ENCODE results near the gene PIP5KL1.
A peak's percentile ranks its signal among the peaks of the same experiment; 100 is the strongest.

Gene PIP5KL1

GRCh38 chr9:127949827-127950512, 19.4 kb upstream of the PIP5KL1 start:
- H3F3A ChIP-seq (ENCODE audit: insufficient read depth) = no peaks in the 10 kb centered on the region
- no peak overlapping the region for H2AFZ ChIP-seq (ENCODE audit: low read depth, low read length, severe bottlenecking)
- peaks cover 66% of the 10 kb centered on the region for H3K79me2 ChIP-seq (ENCODE audit: insufficient read depth, low read length)
- H3K9ac ChIP-seq (ENCODE audit: low read length) = no peak overlapping the region
- H3K36me3 ChIP-seq (ENCODE audit: low read length) = no peaks in the 10 kb centered on the region
- H3K27ac ChIP-seq (ENCODE audit: low read depth, low read length) = no peak overlapping the region
- H3K9me2 ChIP-seq (replicated peaks; ENCODE audit: insufficient read depth, low read length) = no peaks in the 10 kb centered on the region
- TF ChIP-seq CTCF (IDR thresholded peaks at IDR 0.05; ENCODE audit: insufficient read depth, low read length, poor library complexity, severe bottlenecking) (no peak), EZH2phosphoT487 (conservative IDR thresholded peaks at IDR 0.05; ENCODE audit: low read length) (no peak)
- peaks cover 4% of the 10 kb centered on the region; the same call in 1 of the 2 replicates for H4K20me1 ChIP-seq (ENCODE audit: low read depth, low read length)
- H3K4me3 ChIP-seq (ENCODE audit: insufficient read depth, low read length, poor library complexity, severe bottlenecking) = no peak overlapping the region
- H3K4me2 ChIP-seq (ENCODE audit: low read depth, low read length, poor library complexity, severe bottlenecking) = no peak overlapping the region
- H3K9me3 ChIP-seq (ENCODE audit: insufficient read depth, low read length) = no peaks in the 10 kb centered on the region
- H3K27me3 ChIP-seq (ENCODE audit: low read length) = no peaks in the 10 kb centered on the region

- H3K27me3 ChIP-seq (ENCODE audit: low read length) = no peaks in the 10 kb centered on the region
These were observed 17.5 kb upstream of the PIP5KL1 start for GRCh38 chr9:127947841-127948710.

GRCh38 chr9:127946728-127947127, 16.2 kb upstream of the PIP5KL1 start:
- H3K9me2 ChIP-seq (replicated peaks; ENCODE audit: insufficient read depth, low read length) = no peaks in the 10 kb centered on the region
- peaks cover 12% of the 10 kb centered on the region for H3K36me3 ChIP-seq (ENCODE audit: low read length)
- H3K4me3 ChIP-seq (ENCODE audit: insufficient read depth, low read length, poor library complexity, severe bottlenecking) = no peak overlapping the region
- no peaks in the 10 kb centered on the region for H3K27me3 ChIP-seq (ENCODE audit: low read length)
- H3K4me2 ChIP-seq (ENCODE audit: low read depth, low read length, poor library complexity, severe bottlenecking) = no peak overlapping the region
- no peaks in the 10 kb centered on the region; the same call in 1 of the 2 replicates for H4K20me1 ChIP-seq (ENCODE audit: low read depth, low read length)
- H3K79me2 ChIP-seq (ENCODE audit: insufficient read depth, low read length) = peaks cover 33% of the 10 kb centered on the region
- peaks cover 8% of the 10 kb centered on the region; the same call in 1 of the 2 replicates for H3F3A ChIP-seq (ENCODE audit: insufficient read depth)
- H3K27ac ChIP-seq (ENCODE audit: low read depth, low read length) = 0 out of 2 replicates have a peak overlapping the region, but pooled peaks have one; percentile 26
- H3K9ac ChIP-seq (ENCODE audit: low read length) = no peak overlapping the region
- H3K9me3 ChIP-seq (ENCODE audit: insufficient read depth, low read length) = no peaks in the 10 kb centered on the region
- TF ChIP-seq CTCF (IDR thresholded peaks at IDR 0.05; ENCODE audit: insufficient read depth, low read length, poor library complexity, severe bottlenecking) = no peak
- TF ChIP-seq EZH2phosphoT487 (conservative IDR thresholded peaks at IDR 0.05; ENCODE audit: low read length) = no peak
- no peak overlapping the region for H2AFZ ChIP-seq (ENCODE audit: low read depth, low read length, severe bottlenecking)

More at GRCh38 chr9:127947841-127948710, 17.5 kb upstream of the PIP5KL1 start:
- Histone ChIP-seq H3K36me3 (ENCODE audit: low read length) (peaks cover 5% of the 10 kb centered on the region; the same call in 1 of the 2 replicates), H3K79me2 (ENCODE audit: insufficient read depth, low read length) (peaks cover 47% of the 10 kb centered on the region), H3K9me3 (ENCODE audit: insufficient read depth, low read length) (no peaks in the 10 kb centered on the region), H2AFZ (ENCODE audit: low read depth, low read length, severe bottlenecking) (no peak overlapping the region), H3K4me2 (ENCODE audit: low read depth, low read length, poor library complexity, severe bottlenecking) (no peak overlapping the region), H4K20me1 (ENCODE audit: low read depth, low read length) (peaks cover 4% of the 10 kb centered on the region; the same call in 1 of the 2 replicates), H3K4me3 (ENCODE audit: insufficient read depth, low read length, poor library complexity, severe bottlenecking) (no peak overlapping the region), H3K9ac (ENCODE audit: low read length) (no peak overlapping the region), H3F3A (ENCODE audit: insufficient read depth) (peaks cover 6% of the 10 kb centered on the region; the same call in 1 of the 2 replicates), H3K9me2 (replicated peaks; ENCODE audit: insufficient read depth, low read length) (no peaks in the 10 kb centered on the region), H3K27ac (ENCODE audit: low read depth, low read length) (no peak overlapping the region)
- no peak for TF ChIP-seq CTCF (IDR thresholded peaks at IDR 0.05; ENCODE audit: insufficient read depth, low read length, poor library complexity, severe bottlenecking)
